SK-N-SH (cell line): ENCODE results near the gene ARHGAP23.

Experiments
- CTCF ChIP-seq: fragments of 200-600 bp; sonication (generic); IDR thresholded peaks from 2 replicates; pipeline ENCODE4 v1.6.1; 2017; ENCODE audit warnings: antibody characterized with exemption, mild to moderate bottlenecking, moderate library complexity
- EP300 ChIP-seq, 2 experiments: IDR thresholded peaks; 2 replicates each; pipeline versions ENCODE4 v1.4.0 to v1.6.1; 2012; ENCODE audit warnings: borderline replicate concordance in 1 of 2, low read depth in 1 of 2, low read length in 1 of 2
- MXI1 ChIP-seq: IDR thresholded peaks from 2 replicates; pipeline ENCODE4 v1.6.1; 2012; ENCODE audit warnings: mild to moderate bottlenecking, low read depth, low read length, improper control_type of control experiment
- NRF1 ChIP-seq: IDR thresholded peaks from 2 replicates; pipeline ENCODE4 v1.6.1; 2012; ENCODE audit warnings: low read depth, mild to moderate bottlenecking, low read length
- POLR2AphosphoS5 ChIP-seq: IDR thresholded peaks from 2 replicates; pipeline ENCODE4 v1.6.1; 2012; ENCODE audit warnings: low read depth, low read length
- RCOR1 ChIP-seq: fragments of 150-350 bp; IDR thresholded peaks from 2 replicates; pipeline ENCODE4 v1.6.1; 2017; ENCODE audit warnings: antibody characterized with exemption, low read length
- RFX5 ChIP-seq: IDR thresholded peaks from 2 replicates; pipeline ENCODE4 v1.6.1; 2012; ENCODE audit warnings: mild to moderate bottlenecking, improper control_type of control experiment, low read length
- SIN3A ChIP-seq: IDR thresholded peaks from 2 replicates; pipeline ENCODE4 v1.6.1; 2012; ENCODE audit warnings: low read depth, mild to moderate bottlenecking, low read length, moderate library complexity, borderline replicate concordance
- TAF1 ChIP-seq: IDR thresholded peaks from 2 replicates; pipeline ENCODE4 v1.6.1; 2012; ENCODE audit warnings: low read depth, mild to moderate bottlenecking, low read length, moderate library complexity, borderline replicate concordance

DNA sequence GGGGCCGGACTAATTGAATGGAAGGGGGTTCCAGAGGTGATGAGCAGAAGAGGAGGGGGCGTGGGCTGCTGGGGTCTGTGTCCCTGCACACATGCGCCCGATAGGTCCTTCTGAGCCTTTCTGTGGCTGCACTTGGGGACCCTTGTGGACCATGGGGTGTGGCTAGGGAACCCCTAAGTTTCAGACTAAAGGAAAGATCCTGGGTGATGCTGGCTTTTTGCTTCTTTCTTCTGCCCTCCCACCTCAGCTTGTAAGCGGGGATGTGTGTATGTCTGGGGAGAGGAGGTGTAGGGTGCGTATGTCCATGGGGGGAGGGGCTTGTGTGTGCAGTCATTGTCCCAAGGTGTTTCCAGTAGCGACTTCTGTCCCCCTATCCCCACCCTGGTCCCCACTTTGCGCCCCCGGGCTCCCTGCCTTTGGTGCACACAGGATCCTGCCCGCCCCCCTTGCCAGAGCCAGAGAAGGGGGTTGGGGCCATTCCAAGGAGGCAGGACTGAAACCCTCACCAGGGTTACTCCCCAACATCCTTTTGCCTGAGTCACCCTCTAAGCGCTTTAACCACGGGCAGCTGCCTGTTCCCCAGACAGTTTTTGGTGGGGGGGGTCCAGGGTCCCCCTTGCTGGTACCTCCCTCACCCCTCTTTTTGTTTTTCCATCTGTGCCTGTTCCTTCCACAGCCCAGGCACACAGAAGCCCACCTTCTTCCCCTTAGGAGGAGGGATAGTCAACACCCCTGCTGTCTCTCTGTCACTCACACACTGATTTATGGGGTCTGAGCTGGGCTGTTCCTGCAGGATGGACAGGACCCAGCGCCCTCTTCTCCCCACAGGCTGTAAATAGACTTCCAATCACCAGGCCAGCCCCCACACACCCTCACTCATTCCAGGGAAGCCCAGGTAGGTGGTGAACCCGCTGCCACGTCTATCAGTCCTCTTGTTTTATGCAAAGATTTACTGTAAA, 83.2 kb downstream of the ARHGAP23 start:
- TF ChIP-seq CTCF (no peak), EP300 (IDR thresholded peaks at IDR 0.05; ENCODE audit: borderline replicate concordance in 1 of 2, low read depth in 1 of 2, low read length in 1 of 2) (no peak), RFX5 (no peak), RCOR1 (no peak), TAF1 (no peak), POLR2AphosphoS5 (no peak), NRF1 (no peak), SIN3A (no peak), MXI1 (no peak)
